NCI-H460 (cell line): ENCODE data around the gene SNAP23. TPM values are rescaled to one million over a fixed set of nuclear protein-coding genes. Genes with fewer than 3 reads are reported as not detected.

ENCODE experiments used
- DNase-seq: peaks from one replicate; pipeline ENCODE4 v3.0.0-alpha.2; 2016; ENCODE audit warnings: low read depth; ENCODE audit errors: extremely low read depth
- polyA plus RNA-seq: library from polyadenylated mRNA; depleted of rRNA; stranded (reverse); fragments of >200 nt; gene quantifications from 2 replicates; pipeline ENCODE4 v1.2.3, GENCODE V29; 2014; cell fraction: nucleus; rRNA removed
- total RNA-seq: library from RNA; depleted of rRNA; stranded (reverse); fragments of >200 nt; shearing (Covaris generic); gene quantifications from 2 replicates; pipeline ENCODE4 v1.2.3, GENCODE V29; 2014; rRNA removed

Gene SNAP23
- total RNA-seq = 31.6 and 37.9 TPM in 2 replicates
- 24.1 and 25.2 TPM in 2 replicates for polyA plus RNA-seq

DNA sequence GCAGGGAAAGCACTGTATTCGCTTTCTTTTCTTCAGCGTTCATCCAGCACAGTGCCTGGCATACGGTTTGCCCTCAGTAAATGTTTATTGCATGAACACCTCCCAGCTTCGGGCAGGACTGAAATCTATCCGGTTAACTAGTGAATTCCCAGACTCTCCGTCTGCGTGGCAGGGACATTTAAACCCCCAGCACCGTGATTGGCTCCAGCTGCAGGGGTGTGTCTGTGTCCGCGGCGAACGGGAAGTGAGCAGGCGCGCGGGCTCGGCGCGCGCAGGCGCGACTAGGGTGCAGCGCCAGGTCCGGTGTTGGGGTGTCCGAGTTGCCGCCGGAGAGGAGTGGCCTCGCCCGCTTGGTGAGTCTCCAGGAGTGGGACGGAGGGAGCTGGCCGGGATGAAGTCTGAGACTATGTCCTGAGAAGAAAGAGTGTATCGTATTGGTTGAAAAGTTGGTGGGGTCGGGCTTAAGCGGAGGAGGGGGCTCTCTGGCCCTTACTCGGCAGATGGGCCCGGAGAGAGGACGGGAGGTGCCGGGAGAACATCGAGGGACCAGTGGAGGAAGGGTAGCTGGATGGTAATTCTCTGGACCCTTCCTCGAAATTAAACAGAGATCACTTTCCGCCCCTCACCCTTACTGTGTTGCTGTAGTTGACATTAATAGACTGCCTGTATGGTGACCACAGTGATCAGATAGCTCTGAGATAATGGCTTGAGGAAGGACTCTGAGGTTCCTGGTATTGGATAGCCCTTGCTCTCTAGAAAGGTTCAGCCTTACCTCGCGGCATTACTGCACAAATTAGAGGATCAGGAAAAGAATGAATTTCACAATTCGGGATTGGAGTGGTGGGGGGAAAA is at the start of gene SNAP23:
Gene SNAP23, plus strand, starts transcription at position 274 of the 852 bp plus-strand sequence. CDS start 16,213 bp downstream, outside the sequence.
- DNase-seq = peak; percentile 86

DNA sequence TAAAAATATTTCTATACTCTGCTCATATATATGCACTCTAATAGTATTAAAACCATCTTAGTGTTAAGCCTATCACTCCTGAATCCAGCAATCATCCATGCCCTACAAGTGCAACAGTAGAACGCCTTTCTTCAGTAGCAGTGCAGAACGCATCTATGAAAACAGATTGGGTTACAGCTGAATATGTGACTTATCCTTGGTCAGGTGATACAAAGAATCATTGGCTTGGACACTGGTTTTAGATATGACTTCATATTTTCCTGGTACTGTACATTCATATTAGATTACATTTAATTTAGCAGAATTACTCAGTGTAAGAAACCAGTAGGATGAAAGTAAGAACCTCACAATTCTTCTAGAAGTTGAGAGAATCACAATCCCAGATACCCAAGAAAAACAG is 47.8 kb upstream of the SNAP23 start:
- no peak for DNase-seq

DNA sequence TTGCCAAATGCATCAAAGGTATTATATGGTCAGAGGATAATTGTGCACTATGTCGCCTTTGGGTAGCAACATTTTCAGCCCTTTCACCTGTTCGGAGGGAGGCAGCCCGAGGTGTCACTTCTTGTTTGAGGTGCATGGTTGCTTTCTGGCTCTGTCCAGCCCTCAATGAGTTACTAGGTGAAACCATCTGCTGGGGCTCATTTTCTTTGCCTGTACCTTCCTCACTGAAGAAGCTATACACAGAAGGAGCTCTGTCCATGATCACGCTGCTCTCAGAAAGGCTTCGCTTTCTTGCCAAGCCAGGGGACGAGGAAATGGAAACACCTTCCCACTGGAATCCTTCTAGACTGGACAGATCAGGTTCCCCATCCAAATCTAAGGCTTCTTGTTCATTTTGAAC is 47.2 kb upstream of the SNAP23 start:
- no peak for DNase-seq

DNA sequence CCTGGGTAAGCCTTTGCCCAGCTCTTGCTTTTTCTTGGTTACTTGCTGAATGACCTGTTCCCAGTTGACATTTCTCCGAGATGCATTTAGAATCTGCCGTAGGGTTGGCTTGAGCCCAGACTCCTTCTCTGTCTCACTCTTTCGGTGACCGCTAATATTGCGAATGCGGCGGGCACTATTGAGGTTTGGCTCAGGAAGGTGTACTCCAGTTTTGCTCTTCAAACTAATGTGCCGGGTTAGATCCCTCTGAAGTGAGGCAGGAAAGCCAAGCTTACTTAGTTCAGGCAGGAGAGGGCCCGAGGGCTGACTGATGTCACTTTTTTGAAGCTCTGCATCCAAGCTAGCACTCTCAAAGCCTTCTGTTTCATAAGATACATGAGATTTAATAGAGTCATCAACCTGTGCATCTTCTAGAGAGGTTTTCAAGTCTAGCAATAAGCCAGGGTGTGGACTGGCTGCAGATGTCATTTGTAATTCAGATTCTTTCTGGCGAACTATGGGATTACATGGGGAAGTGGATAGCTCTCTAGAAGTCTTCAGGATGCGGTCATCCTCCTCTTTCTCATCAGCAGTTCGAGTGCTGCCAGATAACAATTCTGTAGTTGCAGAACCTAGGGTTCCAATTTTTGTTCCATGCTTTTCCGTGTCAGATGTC is 45.5 kb upstream of the SNAP23 start:
- no peak for DNase-seq

DNA sequence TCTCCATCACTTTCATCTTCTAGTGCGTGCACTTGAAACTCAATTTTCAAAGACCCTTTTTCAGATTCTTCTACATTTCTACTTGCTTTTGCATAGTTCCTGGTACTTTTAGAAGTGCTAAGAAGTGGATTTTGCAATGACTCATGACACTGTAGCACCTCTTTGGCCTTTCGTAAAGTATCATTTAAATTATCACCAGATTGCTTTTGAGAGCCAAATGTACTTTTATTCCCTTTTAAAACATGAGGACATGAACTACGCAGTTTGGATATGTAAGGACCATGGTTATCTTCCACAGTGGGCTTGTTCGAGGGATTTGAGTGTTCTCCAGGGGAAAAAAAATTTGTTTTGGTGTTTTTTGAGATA is 45.0 kb upstream of the SNAP23 start:
- no peak for DNase-seq

DNA sequence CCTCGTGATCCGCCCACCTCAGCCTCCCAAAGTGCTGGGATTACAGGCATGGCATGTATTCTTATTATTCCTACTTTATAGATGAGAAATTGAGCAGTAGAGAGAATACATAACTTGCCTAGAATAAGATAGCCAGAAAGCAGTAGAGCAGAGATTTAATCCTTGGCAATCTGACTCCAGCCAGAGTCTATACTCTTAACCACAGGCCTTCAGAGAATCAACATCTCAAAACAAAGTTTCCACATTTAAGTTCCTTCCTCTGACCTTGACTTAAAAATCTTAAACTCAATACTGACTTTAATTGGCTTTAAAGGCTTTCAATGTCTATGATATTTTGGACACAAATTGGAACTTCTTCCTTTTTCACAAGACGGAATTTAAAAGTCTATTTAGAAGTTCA is 41.6 kb upstream of the SNAP23 start:
- no peak for DNase-seq

DNA sequence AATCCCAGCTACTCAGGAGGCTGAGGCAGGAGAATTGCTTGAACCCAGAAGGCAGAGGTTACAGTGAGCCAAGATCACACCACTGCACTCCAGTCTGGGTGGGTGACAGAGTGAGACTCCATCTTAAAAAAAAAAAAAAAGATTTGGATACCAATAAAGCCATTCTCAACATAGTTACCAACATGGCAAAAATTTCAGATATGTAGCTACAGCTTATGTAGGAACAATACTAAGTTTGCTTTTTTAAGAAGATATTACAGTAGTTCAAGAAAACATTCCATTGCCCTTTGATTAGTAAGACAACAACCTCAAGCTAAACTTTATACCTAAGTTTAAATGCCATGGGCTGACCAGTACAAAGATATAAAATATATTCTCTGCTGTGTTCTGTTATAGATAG is 38.9 kb upstream of the SNAP23 start:
- no peak for DNase-seq

DNA sequence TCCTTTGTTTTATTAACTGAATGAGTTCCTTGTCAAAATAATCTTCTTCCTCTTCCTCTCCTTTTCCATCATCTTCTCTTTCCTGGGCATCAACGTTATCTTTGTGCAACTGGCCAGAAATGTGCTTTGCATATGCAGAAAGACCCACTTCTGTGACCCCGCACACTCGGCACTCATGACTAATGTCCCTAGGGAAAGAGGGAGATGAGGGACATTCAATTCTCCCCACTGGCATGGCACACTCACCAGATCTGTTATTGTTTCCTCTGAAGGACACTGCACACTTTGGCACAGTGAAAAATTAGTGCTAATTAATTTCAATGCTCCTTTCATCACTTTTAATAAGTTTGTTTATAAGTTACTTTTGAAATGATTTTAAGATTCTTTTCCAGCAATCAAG is 38.5 kb upstream of the SNAP23 start:
- DNase-seq = no peak

DNA sequence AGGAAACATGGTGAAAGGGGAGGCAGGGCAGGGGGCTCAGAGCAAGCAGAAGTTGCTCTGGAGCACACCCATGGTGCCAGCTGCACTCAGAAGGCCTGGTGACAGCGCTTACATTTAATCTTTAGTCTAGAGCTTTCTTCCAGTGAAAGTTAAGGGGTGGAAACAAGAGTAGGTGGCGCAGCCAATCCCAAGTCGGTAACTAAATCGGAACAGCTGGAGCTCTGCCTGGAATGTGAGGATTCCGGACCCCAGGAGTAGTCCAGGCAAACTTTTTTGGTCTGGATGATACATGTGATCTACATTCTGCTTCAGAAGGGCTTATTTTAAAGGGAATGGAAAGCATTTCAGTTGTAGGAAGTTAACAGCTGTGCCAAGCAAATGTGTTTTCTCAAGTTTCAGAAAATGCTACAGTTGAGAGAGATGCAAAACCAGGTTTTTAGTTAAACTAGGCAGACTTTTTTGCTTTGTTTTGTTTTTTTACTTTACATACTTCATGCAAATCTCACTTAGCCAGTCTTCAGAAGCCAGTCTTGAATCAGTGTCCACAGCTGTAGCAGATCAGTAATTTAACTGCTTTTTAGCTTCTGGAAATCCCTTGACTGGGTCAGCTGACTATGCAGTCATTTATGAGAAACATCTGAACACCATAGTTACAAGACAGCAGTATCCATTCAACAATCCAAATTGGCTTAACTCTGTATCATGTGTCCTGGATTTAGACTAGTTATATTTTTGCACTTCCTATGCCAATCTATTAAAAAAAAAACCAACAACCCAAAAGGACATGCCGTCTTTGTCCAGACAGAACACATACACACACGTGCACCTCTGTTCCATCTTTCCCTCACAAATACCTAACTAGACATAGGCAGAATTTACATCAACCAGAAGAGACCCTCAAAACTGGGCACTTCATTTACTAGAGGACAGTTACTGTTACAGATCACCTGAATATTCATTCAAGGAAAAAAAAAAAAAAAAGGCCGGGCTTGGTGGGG is 37.7 kb upstream of the SNAP23 start:
- no peak for DNase-seq

DNA sequence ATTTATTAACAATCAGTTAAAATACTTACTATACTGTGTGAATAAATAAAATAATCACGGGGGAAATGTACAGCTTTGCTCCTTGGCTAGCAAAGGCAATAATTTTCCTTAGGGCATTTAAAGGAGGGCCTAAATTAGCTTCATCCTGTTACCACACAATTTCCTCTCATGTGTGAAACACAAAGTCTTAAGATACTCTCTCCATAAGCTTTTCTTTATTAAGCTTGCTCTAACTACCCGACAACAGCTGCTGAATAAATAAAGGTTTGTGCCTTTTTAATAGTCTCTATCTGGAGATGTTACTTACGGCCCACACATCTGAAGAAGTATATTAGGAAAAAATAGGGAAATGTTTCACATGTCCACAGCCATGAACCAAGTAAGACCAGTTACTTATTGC is 34.2 kb upstream of the SNAP23 start:
- no peak for DNase-seq

DNA sequence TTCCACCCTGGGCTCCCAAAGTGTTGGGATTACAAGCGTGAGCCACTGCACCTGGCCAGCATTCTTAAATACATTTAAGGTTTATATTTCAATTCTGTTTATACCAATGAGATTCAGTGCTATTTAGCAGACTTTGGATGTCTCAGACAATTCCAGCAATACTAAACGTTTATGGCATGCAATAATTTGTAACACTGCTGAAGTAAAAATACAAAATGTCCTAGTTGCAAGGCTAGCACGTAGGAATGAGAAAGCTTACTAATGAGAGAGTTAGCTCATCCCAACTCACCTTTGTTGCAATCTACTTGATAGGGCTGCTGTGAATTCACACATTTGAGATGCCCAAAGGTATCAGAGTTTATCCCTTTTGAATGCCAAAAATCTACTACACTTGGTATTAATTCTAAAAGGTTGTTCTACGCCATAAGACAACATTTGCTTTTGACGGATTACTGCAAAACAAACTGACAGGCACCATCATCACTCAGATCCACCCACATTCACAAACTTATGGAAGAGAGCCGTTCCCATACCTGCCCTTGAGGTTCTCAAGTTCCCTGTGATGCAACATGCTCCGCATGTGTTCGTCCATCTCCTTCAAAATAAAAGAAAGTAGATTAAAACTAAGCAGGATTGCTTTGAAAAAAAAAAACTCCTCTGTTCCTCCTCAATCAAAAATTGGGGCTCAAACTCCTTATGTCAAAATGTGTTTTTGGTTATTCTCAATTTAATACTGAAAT is 29.7 kb upstream of the SNAP23 start:
- no peak for DNase-seq

DNA sequence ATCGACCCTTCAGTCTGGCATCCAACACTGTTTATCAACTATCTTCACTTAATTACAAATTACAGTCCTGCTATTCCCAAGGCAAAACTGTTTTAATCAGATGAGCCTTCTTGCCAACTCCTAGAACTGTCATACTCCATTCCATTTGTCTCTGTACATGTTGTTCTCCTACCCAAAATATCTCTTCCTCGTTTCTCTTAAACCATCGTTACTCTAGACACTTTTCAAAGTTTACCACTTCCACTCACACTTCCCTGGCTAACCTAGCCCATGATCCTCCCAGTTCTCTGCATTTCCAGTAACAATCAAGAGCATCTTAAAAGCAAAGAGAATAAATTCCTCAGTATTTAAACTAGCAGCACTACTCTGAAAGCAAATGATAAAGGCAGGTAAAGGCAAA is 24.4 kb upstream of the SNAP23 start:
- DNase-seq = no peak

DNA sequence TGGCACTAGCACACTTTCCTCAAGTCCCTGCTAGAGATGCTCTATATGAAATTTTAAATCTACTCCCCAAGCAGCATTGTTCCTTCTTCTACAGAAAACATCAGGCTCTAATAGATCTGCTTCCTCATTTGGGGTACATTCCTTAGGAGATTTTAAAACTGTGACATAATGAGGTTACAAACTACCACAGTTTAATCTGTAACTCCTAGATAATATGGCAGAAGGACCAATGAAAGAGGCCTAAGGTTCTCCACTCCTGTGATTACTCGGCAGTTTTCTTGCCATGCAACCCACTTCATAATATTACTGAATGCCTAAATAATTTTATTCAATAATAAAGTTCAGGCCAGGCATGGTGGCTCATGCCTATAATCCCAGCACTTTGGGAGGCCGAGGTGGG is 20.6 kb upstream of the SNAP23 start:
- no peak for DNase-seq

DNA sequence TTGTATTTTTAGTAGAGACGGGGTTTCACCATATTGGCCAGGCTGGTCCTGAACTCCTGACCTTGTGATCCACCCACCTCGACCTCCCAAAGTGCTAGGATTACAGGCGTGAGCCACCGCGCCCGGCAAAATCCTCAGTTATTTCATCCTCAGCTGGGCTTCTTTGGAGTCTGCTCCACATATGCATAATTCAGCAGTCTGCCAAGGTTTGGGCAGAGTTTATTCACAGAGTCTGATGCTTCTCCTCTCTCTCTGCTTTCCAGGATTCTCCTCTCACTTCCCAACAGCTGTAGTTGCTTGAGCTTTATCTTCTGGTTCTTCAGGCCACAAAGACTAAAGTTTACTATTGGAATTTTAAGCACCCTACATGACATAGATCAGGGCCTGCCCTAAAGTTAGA is 12.7 kb upstream of the SNAP23 start:
- no peak for DNase-seq

DNA sequence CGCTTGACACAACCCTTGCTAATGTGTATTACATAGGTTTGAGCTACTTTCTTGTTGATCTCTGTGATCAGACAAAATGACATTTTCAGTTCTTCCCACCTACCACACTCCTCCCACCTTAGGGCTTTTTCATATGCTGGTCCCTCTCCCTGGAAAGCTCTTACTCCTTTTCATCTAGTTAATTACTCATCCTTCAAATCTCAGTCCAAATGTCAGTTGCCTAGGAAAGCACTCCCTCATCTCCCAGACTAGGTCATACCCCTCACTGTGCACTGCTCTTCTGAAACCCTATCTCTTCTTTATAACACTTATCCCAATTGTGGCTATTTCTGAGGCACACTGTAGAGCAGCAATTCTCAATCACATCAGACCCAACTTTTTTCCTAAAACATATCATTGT is 11.8 kb upstream of the SNAP23 start:
- DNase-seq = no peak

DNA sequence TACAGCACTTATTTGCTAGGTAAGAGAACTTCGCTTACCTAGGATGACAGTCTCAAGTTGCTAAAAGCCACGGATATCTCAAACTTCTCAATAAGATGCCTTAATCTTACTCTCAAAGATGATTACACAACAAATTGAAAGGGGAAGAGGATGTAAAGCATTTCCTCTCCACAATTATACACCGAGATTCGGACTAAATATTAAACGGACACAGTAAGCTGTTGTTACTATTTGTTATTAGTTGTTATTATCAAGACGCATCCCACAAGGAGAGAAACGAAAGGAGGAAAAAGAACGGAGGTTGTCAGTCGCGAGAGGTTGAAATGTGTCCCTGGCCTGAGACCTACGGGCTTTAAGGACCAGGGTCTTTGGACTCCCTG is 5.2 kb upstream of the SNAP23 start:
- no peak for DNase-seq

DNA sequence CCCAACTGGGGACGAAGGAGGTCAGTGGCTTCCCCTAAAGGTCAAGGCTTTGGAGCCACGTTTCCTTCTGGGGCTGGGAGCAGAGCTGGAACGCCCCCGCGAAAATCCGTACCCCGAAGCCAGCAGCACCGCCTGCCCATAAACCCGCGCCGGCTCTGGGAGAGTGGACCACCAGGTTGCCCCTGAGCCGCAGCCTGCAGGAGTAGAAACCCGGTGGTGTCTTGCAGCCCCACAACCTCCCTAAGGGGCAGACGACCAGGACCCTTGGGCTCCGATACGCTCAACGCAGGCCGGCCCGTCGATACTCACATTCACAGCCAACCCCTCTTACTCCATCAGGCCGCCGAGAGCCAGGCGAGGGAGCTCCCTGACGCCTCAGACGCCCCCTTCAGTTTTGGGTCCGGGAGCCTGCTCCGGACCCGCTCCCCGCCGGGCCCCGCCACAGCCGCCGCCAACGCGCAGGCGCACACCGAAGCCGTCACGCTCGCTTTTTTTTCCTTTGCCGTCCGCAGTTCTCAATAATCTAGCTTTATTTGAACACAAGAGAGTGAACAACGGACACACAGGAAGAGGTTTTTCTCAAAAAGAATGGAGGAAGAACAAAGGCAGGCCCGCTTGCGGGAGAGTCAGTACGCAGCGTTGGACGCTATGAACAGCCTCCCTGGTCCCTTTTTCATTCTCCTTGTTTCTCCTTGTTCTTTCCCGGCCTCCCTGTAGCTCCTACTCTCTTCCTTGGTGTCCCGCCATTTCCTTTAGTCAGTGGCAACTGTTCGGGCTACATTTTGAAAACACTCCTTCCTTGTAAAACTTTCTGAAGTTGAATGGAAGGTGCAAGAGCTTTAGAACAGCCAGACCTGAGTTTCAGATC is 4.5 kb upstream of the SNAP23 start, which contains the start of gene ZNF106:
Gene ZNF106, minus strand, starts transcription at position 471 of the 868 bp plus-strand sequence. CDS start 18,852 bp downstream, outside the sequence.
- DNase-seq = peak; percentile 89

DNA sequence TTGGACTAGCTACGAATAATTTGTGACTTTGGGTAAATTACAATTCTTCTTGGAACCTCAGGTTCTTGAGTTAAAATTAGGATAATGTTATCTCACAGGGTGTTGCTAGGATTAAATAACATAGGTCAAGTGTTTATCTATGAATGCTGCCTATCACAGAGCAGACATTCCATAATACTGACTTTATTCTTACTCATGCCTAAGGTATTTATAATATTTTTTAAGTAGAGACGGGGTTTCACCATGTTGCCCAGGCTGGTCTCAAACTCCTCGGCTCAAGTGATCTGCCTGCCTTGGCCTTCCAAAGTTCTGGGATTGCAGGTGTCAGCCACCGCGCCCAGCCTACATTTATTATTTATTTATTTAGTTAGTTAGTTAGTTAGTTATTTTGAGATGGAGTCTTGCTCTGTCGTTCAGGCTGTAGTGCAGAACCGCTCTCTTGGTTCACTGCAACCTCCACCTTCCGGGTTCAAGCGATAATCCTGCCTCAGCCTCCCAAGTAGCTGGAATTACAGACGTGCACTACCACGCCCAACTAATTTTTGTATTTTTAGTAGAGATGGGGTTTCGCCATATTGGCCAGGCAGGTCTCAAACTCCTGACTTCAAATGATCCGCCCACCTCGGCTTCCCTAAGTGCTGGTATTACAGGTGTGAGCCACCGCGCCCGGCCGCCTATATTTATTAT is 3.8 kb upstream of the SNAP23 start:
- DNase-seq = peak; percentile 33

DNA sequence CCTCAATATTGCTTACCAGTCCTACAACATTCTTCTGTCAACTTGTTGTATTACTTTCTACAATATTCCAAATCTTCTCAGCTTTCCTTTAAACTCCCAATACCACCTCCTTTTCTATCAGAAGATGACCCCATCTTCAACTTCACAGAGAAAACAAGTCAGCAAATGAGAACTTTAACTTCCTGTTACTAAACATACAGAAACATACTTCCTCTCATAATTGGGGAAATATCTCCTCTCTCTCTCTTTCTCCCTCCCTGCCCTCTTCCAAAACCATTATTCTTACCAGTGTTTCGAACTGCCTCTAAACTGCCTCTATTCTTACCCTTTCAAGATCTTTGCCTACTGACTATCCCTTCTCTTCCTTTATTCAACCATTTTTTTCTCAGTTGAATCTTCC is 1.8 kb upstream of the SNAP23 start:
- DNase-seq = no peak
